Vagina (tissue), 2 donors: ENCODE results near the gene ALDH18A1. TPM values are rescaled to one million over a fixed set of nuclear protein-coding genes. Genes with fewer than 3 reads are reported as not detected.
A peak's percentile ranks its signal among the peaks of the same experiment; 100 is the strongest.

ENCODE experiments used
- DNase-seq, 2 donors: peaks; one replicate each; pipeline ENCODE4 v3.0.0-alpha.2; 2017; ENCODE audit errors: extremely low spot score in 2 of 2
- H3K27ac ChIP-seq: fragments of 200-600 bp; sonication (generic); one replicate; pipeline ENCODE4 v1.5.1; 2019
- H3K27me3 ChIP-seq: fragments of 200-600 bp; sonication (generic); one replicate; pipeline ENCODE4 v1.5.1; 2019
- H3K36me3 ChIP-seq, 2 donors: fragments of 200-600 bp; sonication (generic); one replicate each; pipeline ENCODE4 v1.5.1; 2017 to 2019
- H3K4me1 ChIP-seq: fragments of 200-600 bp; sonication (generic); one replicate; pipeline ENCODE4 v1.5.1; 2019
- H3K4me3 ChIP-seq, 2 donors: fragments of 200-600 bp; sonication (generic); 1 replicate in 1 of 2; 2 replicates in 1 of 2; pipeline ENCODE4 v1.5.1; 2016 to 2019
- H3K9me3 ChIP-seq: fragments of 200-600 bp; sonication (generic); one replicate; pipeline ENCODE4 v1.5.1; 2019
- CTCF ChIP-seq, 3 experiments: fragments of 450-650 bp in 2 of 3; fragments of 200-600 bp in 1 of 3; sonication (generic) in 1 of 3; IDR thresholded peaks; one replicate each; pipeline ENCODE4 v1.5.1; 2017 to 2019; ENCODE audit warnings: antibody characterized with exemption in 3 of 3, mild to moderate bottlenecking in 2 of 3, moderate library complexity in 2 of 3
- POLR2A ChIP-seq, 2 donors: fragments of 450-650 bp; IDR thresholded peaks; one replicate each; pipeline ENCODE4 v1.6.1; 2017; ENCODE audit warnings: antibody characterized with exemption in 2 of 2, mild to moderate bottlenecking in 2 of 2, moderate library complexity in 2 of 2
- POLR2AphosphoS5 ChIP-seq, 2 donors: sonication (generic); formaldehyde crosslinking; IDR thresholded peaks; one replicate each; pipeline ENCODE4 v1.9.0; 2017; ENCODE audit warnings: antibody characterized with exemption in 2 of 2, mild to moderate bottlenecking in 2 of 2, low read depth in 1 of 2; ENCODE audit not compliant: insufficient read depth in 1 of 2
- intact Hi-C: fragments of 100-400 bp; cut with DNase I; formaldehyde crosslinking; loops from one replicate; pipeline ENCODE4 v1.15.1; 2023
- total RNA-seq: library from RNA; depleted of rRNA; stranded (reverse); fragments of >200 nt; gene quantifications from one replicate; pipeline ENCODE4 v1.2.3, GENCODE V29; 2016

ALDH18A1 gene
- total RNA-seq, 1 donor from 2014 or later = 21.4 TPM

DNA sequence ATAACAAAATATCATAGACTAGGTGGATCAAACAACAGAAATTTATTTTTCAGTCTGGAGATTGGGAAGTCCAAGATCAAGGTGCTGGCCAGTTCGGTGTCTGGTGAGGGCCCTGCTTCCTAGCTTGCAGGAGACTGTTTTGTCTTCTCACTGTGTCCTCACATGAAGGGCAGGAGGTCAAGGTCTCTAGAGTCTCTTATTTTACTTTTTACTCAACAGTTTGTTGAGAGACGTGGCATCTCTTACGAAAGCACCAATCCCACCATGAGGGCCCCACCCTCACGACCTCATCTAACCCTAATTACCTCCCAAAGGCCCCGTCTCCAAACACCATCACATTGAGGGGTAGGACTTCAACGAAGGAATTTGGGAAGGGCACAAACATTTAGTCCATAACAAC, 54.1 kb downstream of the ALDH18A1 start:
- Histone ChIP-seq H3K27ac (no peak overlapping the region), H3K9me3 (no peaks in the 10 kb centered on the region), H3K27me3 (no peaks in the 10 kb centered on the region), H3K36me3 (no peaks in the 10 kb centered on the region), H3K4me1 (peaks cover 9% of the 10 kb centered on the region), H3K4me3 (no peak overlapping the region)
- intact Hi-C loops = loop anchor here (5.0 to 10.0 kb wide), 3 partner anchors 170 to 358 kb away; no protein-coding TSS in a partner anchor
- TF ChIP-seq CTCF (IDR thresholded peaks at IDR 0.05) (no peak), POLR2AphosphoS5 (IDR thresholded peaks at IDR 0.05; ENCODE audit: insufficient read depth in 1 of 2, low read depth in 1 of 2) (no peak), POLR2A (IDR thresholded peaks at IDR 0.05) (no peak)
- DNase-seq = no peak

DNA sequence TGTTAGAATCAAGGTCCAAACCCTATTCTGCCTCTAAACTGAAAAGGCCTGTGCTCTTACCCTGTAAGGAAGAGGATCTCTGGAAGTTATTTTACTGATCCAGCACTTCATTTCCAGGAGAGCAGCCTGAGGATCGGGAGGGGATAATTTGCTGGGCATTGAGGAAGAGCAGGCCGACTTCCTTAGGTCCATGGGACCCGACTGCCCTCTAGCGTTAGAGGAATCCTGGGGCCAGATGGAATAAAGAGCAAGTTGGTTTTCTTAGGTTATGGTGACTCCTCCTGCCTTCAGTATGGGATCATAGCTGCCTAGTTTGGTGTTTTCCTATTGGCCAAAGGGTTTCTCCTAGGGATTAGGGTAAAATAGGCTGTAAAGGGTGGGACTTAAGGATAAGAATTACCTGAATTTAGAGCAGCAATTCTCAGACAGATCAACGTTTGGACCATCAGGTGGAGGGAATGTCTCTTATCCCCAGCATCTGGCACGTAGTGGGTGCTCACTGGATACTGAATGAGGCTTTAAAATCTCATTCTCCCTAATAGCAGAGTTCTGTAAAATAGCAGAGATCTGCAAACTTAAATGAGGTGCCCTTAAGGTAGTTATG, 55.3 kb downstream of the ALDH18A1 start:
- Histone ChIP-seq H3K27me3 (no peaks in the 10 kb centered on the region), H3K4me3 (no peak overlapping the region), H3K27ac (no peak overlapping the region), H3K36me3 (no peaks in the 10 kb centered on the region), H3K4me1 (peaks cover 9% of the 10 kb centered on the region), H3K9me3 (no peaks in the 10 kb centered on the region)
- DNase-seq = no peak
- TF ChIP-seq CTCF (IDR thresholded peaks at IDR 0.05) (peak; percentile 92 to 97 (median 95)), POLR2A (IDR thresholded peaks at IDR 0.05) (no peak), POLR2AphosphoS5 (IDR thresholded peaks at IDR 0.05; ENCODE audit: insufficient read depth in 1 of 2, low read depth in 1 of 2) (peak in 1 of 2 donors; percentile 70)
- intact Hi-C loops = loop anchor here (5.0 to 10.0 kb wide), 3 partner anchors 169 to 356 kb away; no protein-coding TSS in a partner anchor

- Histone ChIP-seq H3K36me3 (no peaks in the 10 kb centered on the region), H3K27me3 (no peaks in the 10 kb centered on the region), H3K4me3 (no peak overlapping the region), H3K4me1 (peaks cover 4% of the 10 kb centered on the region), H3K9me3 (no peaks in the 10 kb centered on the region), H3K27ac (no peak overlapping the region)
- no peak for TF ChIP-seq POLR2AphosphoS5 (IDR thresholded peaks at IDR 0.05; ENCODE audit: insufficient read depth in 1 of 2, low read depth in 1 of 2)
- TF ChIP-seq POLR2A (IDR thresholded peaks at IDR 0.05) = no peak
- no peak for TF ChIP-seq CTCF (IDR thresholded peaks at IDR 0.05)
- no peak for DNase-seq
- intact Hi-C loops = loop anchor here (5.0 to 10.0 kb wide), 3 partner anchors 168 to 355 kb away; no protein-coding TSS in a partner anchor
Observed at GRCh38 chr10:95600158-95600557, 56.4 kb downstream of the ALDH18A1 start.

- no peaks in the 10 kb centered on the region for H3K36me3 ChIP-seq
- H3K9me3 ChIP-seq = no peaks in the 10 kb centered on the region
- intact Hi-C loops = no loop called here
- no peak for DNase-seq
- no peaks in the 10 kb centered on the region for H3K4me1 ChIP-seq
- no peak for TF ChIP-seq CTCF (IDR thresholded peaks at IDR 0.05)
- TF ChIP-seq POLR2AphosphoS5 (IDR thresholded peaks at IDR 0.05; ENCODE audit: insufficient read depth in 1 of 2, low read depth in 1 of 2) = no peak
- TF ChIP-seq POLR2A (IDR thresholded peaks at IDR 0.05) = no peak
- H3K27ac ChIP-seq = no peak overlapping the region
- no peak overlapping the region for H3K4me3 ChIP-seq
- no peaks in the 10 kb centered on the region for H3K27me3 ChIP-seq
Observed at GRCh38 chr10:95597788-95598187, 58.7 kb downstream of the ALDH18A1 start.

GRCh38 chr10:95588025-95588424, 68.5 kb downstream of the ALDH18A1 start:
- no peaks in the 10 kb centered on the region for H3K9me3 ChIP-seq
- no peaks in the 10 kb centered on the region for H3K36me3 ChIP-seq
- intact Hi-C loops = no loop called here
- TF ChIP-seq POLR2AphosphoS5 (IDR thresholded peaks at IDR 0.05; ENCODE audit: insufficient read depth in 1 of 2, low read depth in 1 of 2) (peak in 1 of 2 donors; percentile 17), CTCF (IDR thresholded peaks at IDR 0.05) (no peak), POLR2A (IDR thresholded peaks at IDR 0.05) (no peak)
- H3K27me3 ChIP-seq = no peaks in the 10 kb centered on the region
- H3K4me3 ChIP-seq = no peak overlapping the region
- H3K27ac ChIP-seq = no peak overlapping the region
- no peaks in the 10 kb centered on the region for H3K4me1 ChIP-seq
- no peak for DNase-seq
